HCT116 (cell line): ENCODE data around the gene FYCO1. TPM values are rescaled to one million over a fixed set of nuclear protein-coding genes. Genes with fewer than 3 reads are reported as not detected.

ENCODE experiments used
- ATAC-seq: fragments of 200-7000 bp; cut with Tn5 transposase; 2 replicates; pipeline ENCODE4 v1.9.1; 2020; ENCODE audit warnings: mild to moderate bottlenecking, moderate library complexity
- BruUV-seq: library from RNA; stranded (reverse); fragments of 400-500 nt; replicated peaks from 2 replicates; lab custom pipeline; 2021; lab: Mats Ljungman, UMichigan
- CTCF ChIA-PET: fragments of 300-600 bp; sonication (Branson Sonifier 250); formaldehyde crosslinking; loops from one replicate; lab custom pipeline; 2021; ENCODE audit warnings: antibody characterized with exemption; lab: Charles Lee
- POLR2A ChIA-PET: fragments of 300-600, 350-600 bp; sonication (Branson Sonifier 250); formaldehyde crosslinking; loops from one replicate; lab custom pipeline; 2021; ENCODE audit warnings: antibody characterized with exemption; lab: Charles Lee
- RAD21 ChIA-PET, 2 experiments: fragments of 300-600 bp; sonication (Branson Sonifier 250); formaldehyde crosslinking; loops; one replicate each; lab custom pipeline; 2023; ENCODE audit warnings: low total read pairs in 2 of 2; ENCODE audit not compliant: uncharacterized antibody in 2 of 2, unreplicated experiment in 2 of 2, low non-redundant PET in 1 of 2; lab: Charles Lee
- DNase-seq: peaks from one replicate; pipeline ENCODE4 v3.0.0-alpha.2; 2010; ENCODE audit warnings: low read depth, low spot score
- H2AFZ ChIP-seq: fragments of 200-600 bp; shearing (Covaris generic), sonication (generic); 2 replicates; pipeline ENCODE4 v1.6.1; 2017; ENCODE audit warnings: low read depth, mixed run types, mixed read lengths, antibody characterized with exemption, low read length; ENCODE audit not compliant: poor library complexity, severe bottlenecking
- H3K27ac ChIP-seq: 2 replicates; pipeline ENCODE4 v1.5.1; 2012; ENCODE audit warnings: low read depth, low read length
- H3K27me3 ChIP-seq: fragments of 200-600 bp; sonication (generic); 2 replicates; pipeline ENCODE4 v1.6.1; 2016; ENCODE audit warnings: mixed run types, low read length, mixed read lengths; ENCODE audit not compliant: insufficient read depth
- H3K36me3 ChIP-seq, 2 experiments: fragments of 200-500 bp in 1 of 2; fragments of 200-600 bp in 1 of 2; sonication (Bioruptor generic) in 1 of 2; sonication (generic) in 1 of 2; 2 replicates each; pipeline versions ENCODE4 v1.5.1 to v1.6.1; 2014 to 2016; ENCODE audit warnings: low read length in 2 of 2, inconsistent platforms in 1 of 2, mixed read lengths in 1 of 2, mixed run types in 1 of 2; ENCODE audit not compliant: insufficient read depth in 2 of 2, control insufficient read depth in 1 of 2
- H3K4me1 ChIP-seq, 2 experiments: fragments of 200-600 bp in 1 of 2; sonication (generic) in 1 of 2; 2 replicates each; pipeline versions ENCODE4 v1.5.1 to v1.6.1; 2012 to 2017; ENCODE audit warnings: low read length in 2 of 2, inconsistent platforms in 1 of 2, mild to moderate bottlenecking in 1 of 2, mixed read lengths in 1 of 2, mixed run types in 1 of 2, moderate library complexity in 1 of 2; ENCODE audit not compliant: insufficient read depth in 2 of 2, control insufficient read depth in 1 of 2
- H3K4me2 ChIP-seq: fragments of 200-600 bp; sonication (generic); 2 replicates; pipeline ENCODE4 v1.6.1; 2017; ENCODE audit warnings: mixed run types, low read length, mixed read lengths
- H3K4me3 ChIP-seq, 2 experiments: fragments of 200-600 bp in 1 of 2; sonication (generic) in 1 of 2; replicated peaks in 1 of 2; 2 replicates each; pipeline ENCODE4 v1.5.1; 2011 to 2016; ENCODE audit warnings: low read length in 2 of 2, control low read depth in 1 of 2, low read depth in 1 of 2, mild to moderate bottlenecking in 1 of 2, mixed read lengths in 1 of 2, mixed run types in 1 of 2
- H3K79me2 ChIP-seq: fragments of 200-600 bp; sonication (generic); 2 replicates; pipeline ENCODE4 v1.6.1; 2017; ENCODE audit warnings: mild to moderate bottlenecking, mixed run types, low read length, moderate library complexity, mixed read lengths; ENCODE audit not compliant: insufficient read depth
- H3K9ac ChIP-seq: fragments of 200-600 bp; sonication (generic); 2 replicates; pipeline ENCODE4 v1.6.1; 2016; ENCODE audit warnings: low read length, mixed read lengths
- H3K9me2 ChIP-seq: fragments of 200-600 bp; sonication (generic), shearing (Covaris generic); 2 replicates; pipeline ENCODE4 v1.6.1; 2017; ENCODE audit warnings: mixed run types, mild to moderate bottlenecking, moderate library complexity; ENCODE audit not compliant: insufficient read depth
- H3K9me3 ChIP-seq, 2 experiments: fragments of 200-500 bp in 1 of 2; fragments of 200-600 bp in 1 of 2; sonication (Bioruptor generic) in 1 of 2; sonication (generic) in 1 of 2; 2 replicates each; pipeline ENCODE4 v1.6.1; 2014 to 2017; ENCODE audit warnings: low read length in 2 of 2, mixed read lengths in 2 of 2, inconsistent platforms in 1 of 2, low read depth in 1 of 2, mild to moderate bottlenecking in 1 of 2, mixed run types in 1 of 2, moderate library complexity in 1 of 2; ENCODE audit not compliant: control insufficient read depth in 1 of 2, insufficient read depth in 1 of 2
- H4K20me1 ChIP-seq: fragments of 200-600 bp; sonication (generic), shearing (Covaris generic); 2 replicates; pipeline ENCODE4 v1.6.1; 2017; ENCODE audit warnings: mixed run types, mild to moderate bottlenecking, moderate library complexity; ENCODE audit not compliant: insufficient read depth
- CBX3 ChIP-seq: IDR thresholded peaks from 2 replicates; pipeline ENCODE4 v1.6.1; 2012; ENCODE audit warnings: low read depth
- CEBPB ChIP-seq: IDR thresholded peaks from 2 replicates; pipeline ENCODE4 v1.6.1; 2012; ENCODE audit warnings: low read depth
- ELF1 ChIP-seq: IDR thresholded peaks from 2 replicates; pipeline ENCODE4 v1.6.1; 2012; ENCODE audit warnings: low read depth, borderline replicate concordance
- EZH2 ChIP-seq: fragments of 200-600 bp; sonication (generic); IDR thresholded peaks from 2 replicates; pipeline ENCODE4 v1.6.1; 2017; ENCODE audit warnings: antibody characterized with exemption, mixed run types
- JUND ChIP-seq: IDR thresholded peaks from 2 replicates; pipeline ENCODE4 v1.6.1; 2012
- POLR2AphosphoS5 ChIP-seq: IDR thresholded peaks from 2 replicates; pipeline ENCODE4 v1.6.1; 2011; ENCODE audit warnings: mild to moderate bottlenecking, low read depth, low read length, moderate library complexity
- RAD21 ChIP-seq: IDR thresholded peaks from 2 replicates; pipeline ENCODE4 v1.6.1; 2012; ENCODE audit warnings: low read depth, mild to moderate bottlenecking
- SP1 ChIP-seq: IDR thresholded peaks from 2 replicates; pipeline ENCODE4 v1.6.1; 2012; ENCODE audit warnings: low read depth
- SRF ChIP-seq: IDR thresholded peaks from 2 replicates; pipeline ENCODE4 v1.6.1; 2012; ENCODE audit warnings: low read depth
- ZBTB33 ChIP-seq: IDR thresholded peaks from 2 replicates; pipeline ENCODE4 v1.6.1; 2011; ENCODE audit warnings: mild to moderate bottlenecking, low read length, moderate library complexity; ENCODE audit not compliant: insufficient replicate concordance; ENCODE audit errors: extremely low read depth
- ZFX ChIP-seq: fragments of 450-650 bp; IDR thresholded peaks from 2 replicates; pipeline ENCODE4 v1.6.1; 2017
- ZNF274 ChIP-seq: fragments of 200-500 bp; sonication (Bioruptor generic); IDR thresholded peaks from 2 replicates; pipeline ENCODE4 v1.6.1; 2014; ENCODE audit warnings: mild to moderate bottlenecking, low read depth, low read length, inconsistent platforms
- intact Hi-C: fragments of 100-400 bp; cut with micrococcal nuclease; formaldehyde crosslinking; loops from 2 replicates; pipeline ENCODE4 v1.10.0; 2022
- total RNA-seq: library from RNA; stranded (reverse); gene quantifications from one replicate; pipeline ENCODE4 v1.2.1, GENCODE V29; 2021; ENCODE audit not compliant: unreplicated experiment
- TF ChIP-seq, protein P1 (sequence below): IDR thresholded peaks from 2 replicates; pipeline ENCODE4 v1.6.1; 2012; ENCODE audit warnings: low read depth
- TF ChIP-seq, protein P2 (sequence below): IDR thresholded peaks from 2 replicates; pipeline ENCODE4 v1.6.1; 2012

The FYCO1 gene
- total RNA-seq, 1 experiment from 2014 or later: 15.8 TPM

GRCh38 chr3:45980229-45980813 lies 15.3 kb downstream of the FYCO1 start:
- intact Hi-C loops: no loop called here
- H3K36me3 ChIP-seq: peaks cover 27 to 28% of the 10 kb centered on the region in 2 experiments; a peak in 3 of 4 replicates
- CTCF ChIA-PET: no interaction called here

GRCh38 chr3:45979378-45979777 lies 16.2 kb downstream of the FYCO1 start:
- H3K4me3 ChIP-seq: no peak overlapping the region
- no peaks in the 10 kb centered on the region for H3K4me1 ChIP-seq
- ATAC-seq (no peak), DNase-seq (no peak)
- RAD21 ChIA-PET: no interaction called here
- no TSS peak for BruUV-seq
- no peak overlapping the region for H2AFZ ChIP-seq
- no peak overlapping the region for H3K27ac ChIP-seq
- no peaks in the 10 kb centered on the region for H3K9me2 ChIP-seq
- intact Hi-C loops: no loop called here
- no peak overlapping the region for H3K9ac ChIP-seq
- CTCF ChIA-PET: no interaction called here
- no peaks in the 10 kb centered on the region for H3K79me2 ChIP-seq
- H3K4me2 ChIP-seq: no peak overlapping the region
- H3K36me3 ChIP-seq: peaks cover 23 to 31% of the 10 kb centered on the region in 2 experiments; a peak in 3 of 4 replicates
- POLR2A ChIA-PET: no interaction called here
- H4K20me1 ChIP-seq: no peaks in the 10 kb centered on the region
- no peaks in the 10 kb centered on the region for H3K27me3 ChIP-seq
- no peaks in the 10 kb centered on the region for H3K9me3 ChIP-seq
- TF ChIP-seq, protein P1, sequence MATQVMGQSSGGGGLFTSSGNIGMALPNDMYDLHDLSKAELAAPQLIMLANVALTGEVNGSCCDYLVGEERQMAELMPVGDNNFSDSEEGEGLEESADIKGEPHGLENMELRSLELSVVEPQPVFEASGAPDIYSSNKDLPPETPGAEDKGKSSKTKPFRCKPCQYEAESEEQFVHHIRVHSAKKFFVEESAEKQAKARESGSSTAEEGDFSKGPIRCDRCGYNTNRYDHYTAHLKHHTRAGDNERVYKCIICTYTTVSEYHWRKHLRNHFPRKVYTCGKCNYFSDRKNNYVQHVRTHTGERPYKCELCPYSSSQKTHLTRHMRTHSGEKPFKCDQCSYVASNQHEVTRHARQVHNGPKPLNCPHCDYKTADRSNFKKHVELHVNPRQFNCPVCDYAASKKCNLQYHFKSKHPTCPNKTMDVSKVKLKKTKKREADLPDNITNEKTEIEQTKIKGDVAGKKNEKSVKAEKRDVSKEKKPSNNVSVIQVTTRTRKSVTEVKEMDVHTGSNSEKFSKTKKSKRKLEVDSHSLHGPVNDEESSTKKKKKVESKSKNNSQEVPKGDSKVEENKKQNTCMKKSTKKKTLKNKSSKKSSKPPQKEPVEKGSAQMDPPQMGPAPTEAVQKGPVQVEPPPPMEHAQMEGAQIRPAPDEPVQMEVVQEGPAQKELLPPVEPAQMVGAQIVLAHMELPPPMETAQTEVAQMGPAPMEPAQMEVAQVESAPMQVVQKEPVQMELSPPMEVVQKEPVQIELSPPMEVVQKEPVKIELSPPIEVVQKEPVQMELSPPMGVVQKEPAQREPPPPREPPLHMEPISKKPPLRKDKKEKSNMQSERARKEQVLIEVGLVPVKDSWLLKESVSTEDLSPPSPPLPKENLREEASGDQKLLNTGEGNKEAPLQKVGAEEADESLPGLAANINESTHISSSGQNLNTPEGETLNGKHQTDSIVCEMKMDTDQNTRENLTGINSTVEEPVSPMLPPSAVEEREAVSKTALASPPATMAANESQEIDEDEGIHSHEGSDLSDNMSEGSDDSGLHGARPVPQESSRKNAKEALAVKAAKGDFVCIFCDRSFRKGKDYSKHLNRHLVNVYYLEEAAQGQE: no peak
- TF ChIP-seq, protein P2, sequence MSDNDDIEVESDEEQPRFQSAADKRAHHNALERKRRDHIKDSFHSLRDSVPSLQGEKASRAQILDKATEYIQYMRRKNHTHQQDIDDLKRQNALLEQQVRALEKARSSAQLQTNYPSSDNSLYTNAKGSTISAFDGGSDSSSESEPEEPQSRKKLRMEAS: no peak
- TF ChIP-seq SRF (no peak), CBX3 (no peak), ZFX (no peak), ELF1 (no peak), RAD21 (no peak), ZNF274 (no peak), EZH2 (no peak), SP1 (no peak), ZBTB33 (no peak), CEBPB (no peak), POLR2AphosphoS5 (no peak), JUND (no peak)

More at GRCh38 chr3:45980229-45980813, 15.3 kb downstream of the FYCO1 start:
- ChIA-PET POLR2A (no interaction called here), RAD21 (no interaction called here)
- no TSS peak for BruUV-seq
- H3K27me3 ChIP-seq: no peaks in the 10 kb centered on the region
- no peak overlapping the region for H3K9ac ChIP-seq
- no peaks in the 10 kb centered on the region for H3K4me1 ChIP-seq
- no peak overlapping the region for H3K4me2 ChIP-seq
- DNase-seq: no peak
- H3K9me2 ChIP-seq: no peaks in the 10 kb centered on the region
- TF ChIP-seq CEBPB: no peak
- TF ChIP-seq, all 23 proteins: peak for 0
- Histone ChIP-seq H4K20me1 (no peaks in the 10 kb centered on the region), H2AFZ (no peak overlapping the region), H3K79me2 (no peaks in the 10 kb centered on the region), H3K27ac (no peak overlapping the region), H3K9me3 (no peaks in the 10 kb centered on the region), H3K4me3 (no peak overlapping the region)
- no peak for ATAC-seq
